D721Med (cell line): ENCODE measurements around the gene SMAD9.
A peak's percentile ranks its signal among the peaks of the same experiment; 100 is the strongest.

Source experiments
- DNase-seq: peaks from one replicate; pipeline ENCODE4 v3.0.0; 2011; ENCODE audit warnings: low spot score; ENCODE audit not compliant: insufficient read length
- FAIRE-seq: peaks from 2 replicates; lab custom pipeline; 2011; peaks lifted over from hg19 to GRCh38; lab: Jason Lieb, UNC
- TF ChIP-seq, protein P1 (sequence below): IDR thresholded peaks from 2 replicates; pipeline ENCODE4 v1.5.1; 2012; ENCODE audit warnings: mild to moderate bottlenecking, control low read depth; ENCODE audit not compliant: insufficient read depth; ENCODE audit errors: missing control alignments

The SMAD9 gene

DNA sequence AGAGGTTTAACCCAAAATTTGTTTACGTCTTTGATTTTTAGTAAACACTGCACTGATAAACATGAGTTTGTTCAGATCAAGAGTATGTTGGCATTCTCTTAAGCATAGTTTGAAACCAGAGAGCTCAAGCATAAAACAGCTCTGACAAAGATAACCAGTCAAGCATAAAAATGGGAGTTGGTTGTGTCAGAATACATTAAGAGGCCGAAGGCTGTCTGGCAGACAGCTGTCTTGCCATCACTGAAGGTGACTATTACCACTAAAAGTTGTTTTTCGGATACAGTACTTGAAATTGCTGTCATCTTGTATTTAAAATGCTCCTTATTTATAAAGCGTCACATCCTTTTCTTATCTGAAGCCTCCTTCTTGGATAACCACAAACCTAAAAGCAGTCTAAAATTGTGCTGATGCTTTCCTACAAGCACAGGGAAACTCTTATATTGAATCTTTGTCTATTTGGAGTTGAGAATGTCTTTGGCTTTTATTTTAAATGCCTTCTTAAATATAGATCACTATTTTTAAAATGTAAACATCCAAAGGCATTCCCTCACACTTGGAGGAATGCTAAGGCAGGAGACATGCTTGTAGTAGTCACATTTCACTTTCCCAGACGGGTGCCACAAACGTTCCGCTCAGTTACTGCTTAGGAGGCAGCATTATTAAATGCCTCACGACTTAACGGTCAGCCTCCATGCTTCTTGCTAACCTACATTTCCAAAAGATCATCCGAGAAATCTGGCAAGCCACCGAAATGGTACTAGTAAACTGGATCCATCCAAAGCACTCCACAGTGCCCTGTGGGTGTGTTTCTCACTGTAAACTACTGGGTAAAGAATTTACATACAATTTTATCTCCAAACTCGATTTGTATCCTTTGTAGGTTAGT lies 1.5 kb downstream of the SMAD9 start:
- peak; percentile 70 for FAIRE-seq

DNA sequence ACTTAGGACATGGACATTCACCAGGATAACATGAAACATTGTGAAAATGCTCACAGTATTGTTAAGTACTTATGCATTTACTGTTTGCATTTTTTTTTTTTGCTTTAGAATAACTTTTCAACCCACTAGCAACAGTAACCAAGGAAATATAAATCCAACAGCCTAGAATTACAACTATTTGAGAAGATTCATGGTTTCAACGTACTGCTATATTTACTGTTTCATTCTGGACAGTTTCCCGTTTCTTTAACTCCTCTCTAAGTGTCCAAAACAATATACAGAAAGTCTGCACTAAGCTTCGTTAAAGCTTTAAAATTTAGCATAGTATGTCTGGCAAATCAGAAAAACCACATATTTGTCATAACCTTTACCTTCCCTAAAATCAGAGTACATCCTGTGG lies 2.7 kb downstream of the SMAD9 start:
- FAIRE-seq: peak; percentile 96
- TF ChIP-seq, protein P1, sequence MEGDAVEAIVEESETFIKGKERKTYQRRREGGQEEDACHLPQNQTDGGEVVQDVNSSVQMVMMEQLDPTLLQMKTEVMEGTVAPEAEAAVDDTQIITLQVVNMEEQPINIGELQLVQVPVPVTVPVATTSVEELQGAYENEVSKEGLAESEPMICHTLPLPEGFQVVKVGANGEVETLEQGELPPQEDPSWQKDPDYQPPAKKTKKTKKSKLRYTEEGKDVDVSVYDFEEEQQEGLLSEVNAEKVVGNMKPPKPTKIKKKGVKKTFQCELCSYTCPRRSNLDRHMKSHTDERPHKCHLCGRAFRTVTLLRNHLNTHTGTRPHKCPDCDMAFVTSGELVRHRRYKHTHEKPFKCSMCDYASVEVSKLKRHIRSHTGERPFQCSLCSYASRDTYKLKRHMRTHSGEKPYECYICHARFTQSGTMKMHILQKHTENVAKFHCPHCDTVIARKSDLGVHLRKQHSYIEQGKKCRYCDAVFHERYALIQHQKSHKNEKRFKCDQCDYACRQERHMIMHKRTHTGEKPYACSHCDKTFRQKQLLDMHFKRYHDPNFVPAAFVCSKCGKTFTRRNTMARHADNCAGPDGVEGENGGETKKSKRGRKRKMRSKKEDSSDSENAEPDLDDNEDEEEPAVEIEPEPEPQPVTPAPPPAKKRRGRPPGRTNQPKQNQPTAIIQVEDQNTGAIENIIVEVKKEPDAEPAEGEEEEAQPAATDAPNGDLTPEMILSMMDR: no peak
- DNase-seq: no peak

More for the DNA sequence above, 1.5 kb downstream of the SMAD9 start:
- TF ChIP-seq, protein P1: no peak
- no peak for DNase-seq

DNA sequence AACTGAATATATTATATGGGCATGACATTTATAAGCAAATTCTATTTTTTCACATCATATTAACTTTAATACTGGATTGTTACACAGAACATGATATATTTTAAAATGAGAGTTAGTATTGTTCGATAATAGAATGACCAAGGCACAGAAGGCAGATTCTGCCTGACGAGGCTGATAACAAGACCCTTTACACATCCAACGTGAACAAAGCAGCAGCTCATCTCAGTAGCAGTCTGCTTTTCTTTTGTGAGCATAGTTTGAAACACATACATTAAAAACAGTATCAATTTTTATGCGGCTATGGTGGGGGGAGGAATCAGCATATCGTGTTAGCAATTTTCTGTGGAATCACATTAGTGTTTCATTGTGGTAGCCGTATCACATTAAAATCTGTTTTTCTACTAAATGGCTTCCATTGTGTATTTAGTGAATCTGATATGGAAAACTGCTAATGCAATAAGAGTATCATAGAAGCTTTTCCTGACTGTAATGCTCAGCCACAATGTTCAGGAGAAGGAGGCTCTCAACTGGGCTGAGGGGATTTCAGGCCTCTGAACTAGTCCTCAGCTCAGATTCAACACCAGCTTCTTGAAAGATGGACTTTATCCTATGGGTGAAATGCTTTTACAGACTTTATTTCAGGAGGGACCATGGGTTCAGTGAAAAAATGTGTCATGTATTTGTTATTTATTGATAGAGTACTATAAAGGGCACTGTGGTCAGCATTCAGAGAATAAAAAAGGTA lies 4.0 kb downstream of the SMAD9 start:
- TF ChIP-seq, protein P1: no peak
- DNase-seq: no peak
- peak; percentile 74 for FAIRE-seq

DNA sequence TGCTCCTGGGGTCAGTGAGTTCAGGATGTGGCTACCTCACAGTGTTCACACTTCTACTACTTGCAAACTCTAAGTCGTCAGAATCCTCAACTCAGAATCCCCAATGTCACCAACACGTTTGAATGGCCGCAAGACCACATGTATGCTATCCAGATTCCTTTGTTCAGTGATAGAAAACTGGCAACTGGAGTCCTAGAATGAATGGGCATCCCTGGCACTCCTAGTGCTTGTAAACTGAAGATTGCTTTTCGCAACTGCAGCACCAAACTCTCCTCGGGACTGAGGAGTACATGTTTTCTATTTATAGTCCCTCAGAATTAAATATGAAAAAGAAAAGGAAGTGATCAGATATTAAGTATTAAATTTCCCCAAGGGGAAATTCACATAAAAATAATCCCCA lies 4.9 kb downstream of the SMAD9 start:
- DNase-seq (no peak), FAIRE-seq (no peak)
- TF ChIP-seq, protein P1: no peak

DNA sequence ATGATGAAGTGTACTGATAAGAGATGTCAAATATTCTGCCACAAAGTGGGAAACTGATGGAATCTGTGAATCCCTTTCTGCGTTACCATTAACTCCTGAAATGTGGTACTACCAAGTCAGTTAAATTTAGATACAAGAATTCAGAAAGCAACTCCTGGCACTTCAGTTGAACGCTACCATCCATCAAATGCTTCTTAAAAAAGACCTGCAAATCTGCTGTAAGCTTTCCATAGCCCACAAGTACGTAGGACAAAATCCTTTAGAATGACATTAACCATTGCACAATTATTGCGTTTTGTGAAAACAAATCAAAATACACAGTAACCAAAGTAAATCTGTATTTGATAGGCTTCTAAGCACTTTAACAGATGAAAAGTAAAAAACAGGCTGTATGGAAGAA lies 5.4 kb downstream of the SMAD9 start:
- FAIRE-seq: peak; percentile 80
- TF ChIP-seq, protein P1: no peak
- DNase-seq: no peak

DNA sequence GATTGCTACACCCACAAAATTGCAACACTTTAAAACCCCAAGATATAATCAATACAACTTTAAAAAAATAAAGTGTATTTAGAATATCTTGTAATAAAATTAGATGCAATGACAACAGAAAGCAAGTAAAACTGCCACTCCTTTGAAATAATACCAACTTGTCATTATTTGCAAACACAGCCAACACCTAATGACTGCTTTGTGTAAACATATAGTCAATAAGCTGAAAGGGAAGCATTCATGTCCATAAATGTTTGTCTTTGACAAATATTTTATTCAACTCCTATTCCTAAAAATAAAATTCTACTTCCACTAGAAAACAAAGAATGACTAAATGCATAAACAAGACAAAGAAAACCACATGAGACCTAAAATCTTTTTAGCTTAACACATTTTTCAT lies 6.6 kb downstream of the SMAD9 start:
- TF ChIP-seq, protein P1: no peak
- FAIRE-seq (peak; percentile 32), DNase-seq (no peak)
